RPMI8226 (cell line): ENCODE data around the gene GPLD1.

ENCODE experiments used
- DNase-seq: peaks from one replicate; pipeline ENCODE4 v3.0.0-alpha.2; 2015

Gene GPLD1

DNA sequence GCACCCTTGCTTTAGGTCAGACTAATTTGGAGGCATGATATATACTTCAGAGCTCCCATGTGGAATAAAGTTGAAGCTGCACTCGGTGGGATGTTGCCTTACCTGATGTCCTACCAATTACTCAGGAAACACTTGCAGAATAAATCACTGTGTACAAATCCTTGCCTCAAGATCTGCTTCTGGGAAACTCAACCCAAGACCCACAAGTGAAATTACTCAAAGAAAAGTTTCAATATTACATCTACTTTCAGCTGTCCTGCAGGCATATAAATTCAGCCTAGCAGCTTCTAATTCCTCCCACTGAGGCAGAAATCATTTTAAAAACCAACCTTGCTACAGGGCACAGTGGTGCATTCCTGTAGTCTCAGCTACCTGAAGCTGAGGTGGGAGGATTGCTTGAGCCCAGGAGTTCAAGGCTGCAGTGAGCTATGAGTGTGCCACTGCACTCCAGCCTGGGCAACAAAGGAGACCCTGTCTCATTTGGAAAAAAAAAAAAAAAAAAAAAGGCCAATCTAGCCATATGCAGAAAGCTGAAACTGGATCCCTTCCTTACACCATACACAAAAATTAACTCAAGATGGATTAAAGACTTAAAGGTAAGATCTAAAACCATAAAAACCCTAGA, 110.8 kb downstream of the GPLD1 start:
- DNase-seq: no peak
